Urothelium cell line (cell line): ENCODE measurements around the gene KRT39.

Source experiments
- DNase-seq: peaks from one replicate; pipeline ENCODE4 v3.0.0; 2011; ENCODE audit warnings: low spot score, mixed read lengths
- FAIRE-seq: peaks from 2 replicates; lab custom pipeline; 2011; peaks lifted over from hg19 to GRCh38; lab: Jason Lieb, UNC

KRT39 gene

DNA sequence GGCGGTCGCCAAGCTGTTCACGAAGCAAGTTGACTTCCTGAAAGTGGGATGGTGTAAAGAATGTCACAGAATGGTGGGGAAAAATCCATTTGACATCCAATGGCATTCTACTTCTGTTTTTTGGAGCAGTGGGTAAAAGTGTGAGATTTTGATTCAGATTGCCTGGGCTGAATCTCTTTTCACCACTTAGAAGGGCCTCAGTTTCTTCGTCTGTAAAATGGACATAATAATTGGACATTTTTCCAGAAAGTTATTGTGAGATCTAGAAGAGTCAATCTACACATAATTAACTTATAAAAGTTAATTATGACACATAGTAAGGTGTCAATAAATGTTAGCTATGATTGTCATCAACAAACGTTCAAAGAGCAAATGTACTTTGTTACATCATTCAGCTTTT is 14.4 kb upstream of the KRT39 start:
- DNase-seq (no peak), FAIRE-seq (no peak)

DNA sequence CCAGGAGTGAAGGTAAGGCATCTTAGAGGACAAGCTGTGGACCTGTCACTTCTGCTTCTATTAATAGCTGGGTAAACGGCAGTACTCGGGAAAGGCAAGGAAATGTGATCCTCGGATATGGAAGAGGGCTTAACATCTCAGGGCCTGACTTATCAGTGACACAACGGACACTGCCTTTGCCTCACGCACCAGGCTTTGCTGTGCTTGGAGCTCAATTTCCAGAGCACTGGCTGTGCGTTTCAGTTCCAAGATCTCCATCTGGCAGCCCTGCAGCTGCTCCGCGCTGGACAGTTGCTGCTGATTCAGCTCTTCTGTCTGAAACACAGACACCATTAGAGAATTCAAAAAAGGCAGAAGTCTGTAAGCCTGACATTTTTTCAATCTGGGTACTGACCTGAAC is 13.8 kb upstream of the KRT39 start:
- no peak for FAIRE-seq
- DNase-seq, result no peak

DNA sequence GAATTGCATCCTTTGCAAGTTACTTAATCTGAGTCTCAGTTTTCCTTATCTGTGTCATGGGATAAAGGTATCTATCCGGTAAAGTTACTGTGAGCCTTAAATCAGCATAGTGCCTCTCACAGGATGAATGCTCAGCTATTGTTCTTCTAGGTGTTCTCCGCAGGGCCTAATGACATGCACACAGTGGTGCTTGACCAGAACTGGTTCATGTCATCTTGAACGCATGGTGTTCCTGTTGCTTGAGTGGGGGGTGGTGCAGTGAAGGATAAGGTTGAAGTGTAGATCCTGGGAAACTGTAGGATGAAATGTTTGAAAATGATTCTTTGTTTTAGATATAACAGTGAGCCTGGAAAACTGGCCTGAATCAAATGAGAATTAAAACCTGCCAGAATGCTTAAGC is 13.4 kb upstream of the KRT39 start:
- FAIRE-seq (no peak), DNase-seq (no peak)

DNA sequence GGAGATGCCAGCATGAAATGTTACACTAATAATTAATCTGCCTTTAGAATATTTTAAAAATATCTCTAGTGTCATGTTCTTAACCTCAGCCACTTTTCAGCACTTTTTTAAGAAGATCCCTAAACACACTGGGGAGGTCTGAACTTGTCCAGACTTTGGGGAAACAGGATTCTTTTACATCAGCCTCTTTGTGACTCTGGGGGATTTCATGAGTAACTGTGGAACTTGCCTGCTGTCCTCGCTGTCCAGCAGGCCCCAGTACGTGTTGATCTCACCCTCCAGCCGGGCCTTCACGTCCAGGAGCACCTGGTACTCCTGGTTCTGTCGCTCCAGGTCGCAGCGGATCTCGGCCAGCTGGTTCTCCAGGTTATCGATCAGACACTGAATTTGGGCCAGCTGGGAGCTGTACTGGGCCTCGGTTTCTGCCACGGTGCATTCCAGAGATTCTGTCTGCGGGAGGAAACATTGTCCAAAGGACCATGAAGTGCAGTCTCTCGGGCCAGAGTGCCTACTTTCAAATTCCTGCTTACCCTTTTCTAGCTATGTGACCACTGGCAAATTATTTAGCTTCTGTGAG is 11.9 kb upstream of the KRT39 start:
- FAIRE-seq (no peak), DNase-seq (no peak)

DNA sequence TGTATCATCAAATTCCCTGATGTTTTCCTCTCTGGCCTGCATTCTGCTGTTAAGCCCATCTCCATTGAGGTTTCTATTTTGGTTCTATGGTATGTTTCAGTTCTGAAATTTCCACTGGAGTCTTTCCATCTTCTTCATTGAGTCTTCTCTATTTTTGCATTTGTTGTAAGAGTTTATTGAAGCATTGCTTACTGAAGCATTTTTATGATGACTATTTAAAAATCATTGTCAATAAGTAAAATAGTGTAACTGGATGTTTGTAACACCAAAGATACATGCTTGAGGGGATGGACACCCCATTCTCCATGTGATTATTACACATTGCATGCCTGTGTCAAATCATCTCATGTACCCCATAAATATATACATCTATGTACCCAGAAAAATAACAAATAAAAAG is 8.8 kb upstream of the KRT39 start:
- DNase-seq, result no peak
- no peak for FAIRE-seq

DNA sequence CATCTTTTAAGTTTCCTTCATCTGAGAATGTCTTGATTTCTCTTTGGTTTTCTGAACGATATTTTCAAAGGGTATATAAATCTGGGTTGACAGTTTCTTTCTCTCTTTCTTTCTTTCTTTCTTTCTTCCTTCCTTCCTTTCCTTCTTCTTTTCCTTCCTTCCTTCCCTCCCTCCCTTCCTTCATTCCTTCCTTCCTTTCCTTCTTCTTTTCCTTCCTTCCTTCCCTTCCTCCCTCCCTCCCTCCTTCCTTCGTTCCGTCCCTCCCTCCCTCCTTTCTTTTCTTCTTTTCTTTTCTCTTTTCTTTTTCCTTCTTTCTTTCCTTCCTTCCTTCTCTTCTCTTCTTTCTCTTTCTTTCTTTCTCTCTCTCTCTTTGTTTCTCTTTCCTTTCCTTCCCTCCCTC is 7.6 kb upstream of the KRT39 start:
- no peak for FAIRE-seq
- no peak for DNase-seq

DNA sequence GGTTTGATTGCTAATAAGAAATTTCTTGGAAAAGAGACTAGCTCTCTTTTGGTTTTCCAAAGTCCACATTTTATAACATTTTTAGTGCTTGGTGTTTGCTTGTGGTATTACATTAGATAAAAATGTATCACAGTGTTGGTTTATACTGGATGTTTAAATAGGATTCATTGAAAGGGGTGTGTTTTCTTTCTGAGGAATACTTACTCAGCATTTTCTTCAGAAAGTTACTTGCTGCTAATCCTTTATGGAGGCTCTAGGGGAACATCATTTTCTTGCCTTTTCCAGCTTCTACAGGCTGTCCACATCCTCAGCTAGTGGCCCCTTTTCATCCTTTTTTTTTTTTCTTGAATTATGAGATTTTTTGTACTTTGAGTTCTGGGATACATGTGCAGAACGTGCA is 834 bp upstream of the KRT39 start:
- FAIRE-seq (no peak), DNase-seq (no peak)

DNA sequence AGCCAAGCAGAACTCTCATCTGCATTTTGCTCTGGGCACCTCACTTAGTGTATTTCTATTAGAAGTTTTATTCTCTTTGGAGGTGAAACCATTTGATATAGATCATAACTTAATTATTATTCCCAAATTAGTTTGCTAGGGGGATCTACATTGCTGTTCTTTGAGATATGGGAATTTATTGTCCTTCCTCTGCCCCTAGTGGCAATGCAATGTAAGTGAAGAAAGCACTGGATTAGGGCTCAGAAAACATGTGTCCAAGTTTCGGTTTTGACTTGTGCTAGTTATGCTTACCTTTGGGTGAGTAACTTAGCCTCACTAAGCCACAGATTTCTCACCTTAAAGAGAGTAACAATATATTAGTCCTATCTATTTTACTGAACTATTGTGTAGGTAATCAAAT is 2.9 kb downstream of the KRT39 start:
- FAIRE-seq (no peak), DNase-seq (no peak)

DNA sequence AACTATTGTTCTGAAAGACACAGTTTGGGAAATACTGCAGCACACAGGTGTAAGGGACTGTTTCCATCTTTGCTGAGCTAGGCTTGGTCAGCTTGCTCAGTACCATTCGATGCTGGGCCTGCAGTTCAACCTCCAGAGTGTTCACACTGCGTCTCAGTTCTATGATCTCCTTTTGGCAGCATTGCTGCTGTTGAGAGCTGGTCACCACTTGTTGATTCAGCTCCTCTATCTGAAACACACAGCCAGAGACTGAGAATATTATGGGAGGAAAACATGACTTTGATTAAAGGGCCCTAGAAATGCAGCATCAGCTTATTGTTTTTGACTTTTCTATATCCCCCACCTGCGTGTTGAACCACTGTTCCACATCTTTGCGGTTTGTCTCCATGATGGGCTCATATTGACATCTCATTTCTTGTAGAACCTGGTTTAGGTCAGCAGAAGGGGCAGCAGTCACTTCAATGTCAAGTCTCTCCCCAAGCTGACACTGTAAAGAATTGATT is 4.6 kb downstream of the KRT39 start:
- FAIRE-seq, result no peak
- no peak for DNase-seq

DNA sequence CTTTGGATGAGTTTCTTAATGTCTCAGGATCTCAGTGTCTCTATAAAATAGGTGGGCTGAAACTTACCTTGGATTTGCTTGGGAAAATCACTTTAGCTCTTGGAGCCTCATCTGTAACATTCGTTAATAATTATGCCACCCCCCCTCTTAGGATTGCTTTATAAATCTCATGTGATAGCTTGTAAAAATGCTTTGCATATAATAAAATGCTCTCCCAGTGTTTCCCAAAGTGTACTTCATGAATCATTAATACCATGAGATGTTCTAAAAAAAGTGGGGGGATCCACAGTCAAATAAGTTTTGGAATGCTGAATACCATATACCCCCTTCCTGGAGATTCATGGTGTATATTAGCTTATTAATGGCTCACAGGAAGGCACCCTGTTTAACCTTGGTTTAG is 5.2 kb downstream of the KRT39 start:
- DNase-seq (no peak), FAIRE-seq (no peak)

DNA sequence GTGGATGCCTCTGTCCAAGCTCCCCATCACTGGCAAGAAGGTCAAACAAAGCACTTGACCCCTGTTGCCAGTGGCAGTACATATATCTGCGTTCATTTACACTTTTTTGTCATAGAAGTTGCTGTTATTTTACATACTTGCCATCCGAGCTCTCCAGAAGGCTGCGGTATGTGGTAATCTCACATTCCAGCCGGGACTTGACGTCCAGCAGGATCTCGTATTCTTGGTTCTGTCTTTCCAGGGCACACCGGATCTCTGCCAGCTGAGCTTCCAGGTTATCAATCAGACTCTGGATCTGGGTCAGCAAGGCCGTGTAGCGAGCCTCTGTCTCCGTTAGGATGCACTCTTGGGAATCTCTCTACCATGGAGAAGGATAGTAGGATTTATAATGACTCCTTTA is 6.6 kb downstream of the KRT39 start:
- DNase-seq (no peak), FAIRE-seq (no peak)

DNA sequence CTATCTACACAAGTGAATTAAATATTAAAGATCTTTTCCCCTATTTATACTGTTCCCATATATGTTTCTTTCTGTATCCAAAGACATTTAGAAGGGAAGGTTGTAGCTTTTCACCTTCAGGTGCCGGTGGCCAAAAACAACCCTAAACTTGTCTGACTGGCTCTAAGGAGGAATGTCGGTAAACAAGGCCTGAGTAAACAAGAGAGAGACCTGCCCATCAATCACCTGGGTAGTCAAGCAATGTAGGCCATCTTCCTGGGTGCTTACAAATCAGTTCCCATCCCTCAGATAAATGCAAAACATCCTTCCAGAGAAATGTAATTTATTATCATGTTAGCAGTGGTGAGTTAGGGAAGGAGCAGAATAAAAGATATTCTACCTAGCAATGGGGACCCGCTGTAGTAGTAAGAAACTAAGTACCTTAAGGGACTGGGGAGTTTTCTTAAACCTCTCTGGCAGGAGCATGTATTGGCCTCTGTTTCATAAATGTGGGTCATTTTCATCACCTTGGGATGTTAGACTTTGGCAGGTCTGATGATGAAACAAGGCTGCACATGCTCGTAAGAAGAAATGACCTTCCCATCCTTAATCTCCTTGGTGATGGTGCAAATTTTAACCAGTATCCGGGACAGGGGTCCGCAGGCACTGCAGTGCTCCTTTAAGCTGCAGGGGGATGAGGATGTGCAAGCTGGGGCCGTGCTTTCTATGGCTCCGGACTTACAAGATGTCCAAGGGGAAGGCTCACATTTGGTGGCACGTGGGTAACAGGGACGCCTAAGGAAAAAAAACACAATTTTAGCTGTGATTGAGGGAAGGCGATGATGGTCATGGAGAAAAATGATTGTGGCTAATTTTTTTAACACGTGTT is 8.4 kb downstream of the KRT39 start:
- no peak for FAIRE-seq
- DNase-seq, result no peak

DNA sequence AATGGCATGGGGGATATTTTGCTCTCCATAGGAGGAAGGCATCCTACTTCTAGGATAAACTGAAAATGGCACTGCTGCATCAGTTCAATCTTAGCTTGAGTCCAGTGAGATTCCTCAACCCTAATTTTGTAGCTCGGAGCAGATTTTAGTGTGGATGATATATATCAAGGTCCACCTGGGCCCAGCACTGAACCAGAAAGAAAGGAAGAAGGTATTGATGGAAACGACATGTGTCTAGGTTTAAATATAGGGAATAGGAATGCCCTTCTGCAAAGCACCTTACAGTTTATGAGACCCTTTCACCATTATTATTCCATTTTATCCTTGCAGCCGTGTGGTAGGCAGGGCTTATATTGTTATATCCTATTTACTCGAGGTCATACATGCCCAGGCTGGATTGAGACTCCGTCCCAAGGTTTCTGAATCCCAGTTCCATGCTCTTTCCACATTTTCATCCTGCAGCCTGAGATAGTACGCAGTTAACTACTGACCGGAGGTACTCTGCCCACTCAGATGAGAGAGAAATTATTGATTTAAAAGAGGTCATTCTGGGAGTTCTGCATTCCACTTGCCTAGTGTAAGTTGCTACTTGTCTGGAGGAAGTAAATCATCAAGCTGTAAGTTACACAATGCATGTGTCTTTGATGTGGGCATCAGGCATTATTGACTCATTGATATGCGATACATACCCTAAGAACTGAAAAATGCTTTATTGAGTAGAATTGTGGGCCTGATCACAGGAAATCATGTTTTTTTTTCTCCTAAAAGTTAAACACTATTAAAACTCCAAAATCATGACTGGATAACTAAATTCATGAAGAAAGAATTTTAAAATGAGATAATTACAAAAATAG is 10.1 kb downstream of the KRT39 start:
- FAIRE-seq (peak; percentile 35), DNase-seq (peak; percentile 71)

DNA sequence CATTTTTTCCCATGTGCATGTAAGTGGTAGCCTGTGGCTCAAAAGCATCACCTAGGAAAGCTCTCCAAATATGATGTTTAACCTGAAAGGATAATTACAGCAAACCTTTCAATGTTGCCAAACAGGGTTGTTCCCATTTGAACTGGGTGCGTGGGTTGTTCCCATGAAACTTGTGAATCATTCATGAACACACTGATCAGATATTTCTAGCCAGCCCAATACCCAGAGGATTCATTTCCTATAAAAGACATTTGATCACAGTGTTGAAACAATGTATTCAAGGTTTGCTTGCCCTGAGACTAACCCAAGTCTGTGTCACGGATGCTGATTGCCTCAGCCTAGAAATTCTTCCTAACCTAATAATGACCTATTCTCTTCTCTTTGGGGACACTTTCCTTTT is 12.9 kb downstream of the KRT39 start:
- FAIRE-seq, result peak; percentile 23
- DNase-seq, result peak; percentile 42

DNA sequence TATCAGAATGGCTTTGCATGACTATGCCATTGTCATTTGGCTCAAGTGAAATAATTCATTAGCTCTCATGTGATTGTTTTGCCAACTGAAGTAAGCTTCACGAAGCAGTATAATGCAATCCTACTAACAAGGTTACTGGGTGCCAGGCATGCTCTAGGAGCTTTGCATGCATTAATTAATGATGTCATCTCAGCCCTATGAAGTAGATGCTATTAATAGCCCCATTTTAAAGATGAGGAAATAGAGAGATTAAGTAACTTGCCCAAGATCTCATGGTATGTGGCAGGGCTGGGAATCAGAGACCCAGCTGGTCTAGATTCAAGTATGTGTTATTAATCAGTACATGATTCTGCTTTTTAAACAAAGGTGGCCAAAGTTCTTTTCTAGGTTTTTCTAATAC is 14.1 kb downstream of the KRT39 start:
- DNase-seq (no peak), FAIRE-seq (peak; percentile 32)

DNA sequence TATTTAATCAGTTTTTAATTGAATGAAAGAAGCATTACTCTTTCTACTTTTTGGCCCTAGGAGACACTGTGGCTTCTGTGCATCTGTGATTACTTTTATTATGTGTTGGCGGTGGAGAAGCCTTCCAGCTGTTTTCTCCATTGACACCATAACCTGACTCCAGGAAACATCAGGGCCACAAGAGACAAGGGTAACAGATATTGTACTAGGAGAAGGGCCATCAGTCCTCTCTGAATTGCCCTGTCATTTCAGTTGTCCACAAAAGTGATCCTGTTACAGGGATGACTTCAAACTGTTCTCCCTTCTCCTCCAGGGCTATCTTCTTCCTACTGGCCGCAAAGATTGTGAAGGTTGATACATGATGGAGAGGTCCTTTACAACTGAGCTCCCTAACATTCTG is 14.6 kb downstream of the KRT39 start:
- no peak for FAIRE-seq
- no peak for DNase-seq

DNA sequence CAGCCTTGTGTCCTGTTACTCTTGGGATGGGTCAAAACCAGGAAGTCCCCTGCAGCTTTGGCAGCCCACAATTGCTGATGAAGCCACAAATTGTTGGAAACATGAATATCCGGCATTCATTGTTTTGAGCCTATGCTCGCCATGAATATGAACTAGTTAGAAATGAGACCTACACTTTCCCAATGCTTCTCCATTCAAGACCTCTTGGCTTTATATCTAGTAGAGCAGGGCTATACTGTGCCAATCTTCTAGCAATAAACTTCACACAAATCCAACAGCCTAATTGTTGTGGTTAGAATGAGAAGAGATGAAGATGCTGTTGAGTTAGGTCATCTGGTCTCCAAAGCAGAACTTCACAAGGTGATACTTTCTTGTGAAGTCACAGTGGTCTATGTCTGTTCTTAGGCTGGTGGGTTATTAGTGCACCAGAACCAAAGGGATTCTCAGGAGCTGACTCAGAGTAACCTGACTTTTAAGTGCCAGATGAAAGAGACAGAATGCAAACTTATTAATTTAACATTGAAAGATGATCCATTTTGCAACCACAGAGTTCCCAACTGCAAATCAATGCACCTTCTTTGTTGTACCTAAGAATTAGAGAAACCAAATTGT is 15.6 kb downstream of the KRT39 start:
- FAIRE-seq, result peak; percentile 83
- DNase-seq, result no peak

DNA sequence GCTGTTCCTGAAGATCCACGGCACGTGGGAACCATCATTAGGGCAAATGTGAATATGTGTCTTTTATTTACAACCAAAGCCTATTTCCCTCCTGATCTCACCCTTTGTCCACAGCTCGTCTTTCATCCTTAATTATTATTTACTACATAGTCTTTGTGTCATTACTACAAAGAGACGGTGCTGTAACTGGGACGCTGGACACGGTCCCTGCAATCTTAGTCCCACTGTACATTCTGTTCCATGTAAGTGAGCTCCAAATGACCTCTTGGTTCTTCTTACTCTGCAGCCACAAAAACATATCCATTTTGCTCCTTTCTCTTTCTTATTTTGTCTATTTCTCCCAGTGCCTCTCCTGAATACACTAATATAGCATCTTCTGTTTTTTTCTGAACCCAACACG is 16.6 kb downstream of the KRT39 start:
- DNase-seq (no peak), FAIRE-seq (no peak)

DNA sequence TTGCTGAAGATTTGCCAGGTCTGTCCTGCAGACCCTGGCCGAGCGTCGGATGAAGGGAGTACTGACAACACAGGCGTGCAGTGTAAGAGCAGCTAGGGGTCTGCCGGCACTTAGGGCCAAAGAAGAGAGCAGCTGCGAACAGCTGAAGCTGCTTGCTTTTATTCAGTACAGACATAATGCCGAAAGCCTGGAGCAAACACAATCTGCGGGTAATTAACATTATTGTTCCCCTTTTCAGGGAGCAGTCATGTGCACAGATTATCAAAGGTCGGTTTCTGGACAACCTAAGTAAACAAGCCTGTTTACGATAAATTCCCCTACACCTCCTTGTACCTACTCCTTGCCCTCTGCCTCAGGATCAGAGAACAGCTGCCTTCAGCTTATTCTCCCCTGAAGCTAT is 17.3 kb downstream of the KRT39 start:
- FAIRE-seq (no peak), DNase-seq (no peak)

DNA sequence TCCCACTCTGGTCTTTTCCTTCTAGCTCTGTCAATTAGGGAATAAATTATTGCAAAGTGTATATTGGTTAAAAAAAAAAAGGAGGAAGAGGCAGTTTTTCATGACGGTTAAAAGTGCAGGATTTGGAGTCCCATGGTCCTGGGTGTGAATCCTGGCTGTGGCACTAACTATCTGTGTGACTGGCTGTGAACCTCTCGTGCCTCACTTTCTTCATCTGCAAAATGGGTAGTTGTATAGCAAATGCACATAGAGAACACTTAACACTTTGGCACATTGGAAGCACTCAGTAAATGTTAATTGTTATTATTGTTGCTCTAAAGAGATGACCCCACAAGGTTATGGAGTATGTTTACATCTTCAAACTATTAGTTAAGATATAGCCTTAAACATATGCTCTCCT is 18.8 kb downstream of the KRT39 start:
- DNase-seq, result no peak
- FAIRE-seq, result no peak

DNA sequence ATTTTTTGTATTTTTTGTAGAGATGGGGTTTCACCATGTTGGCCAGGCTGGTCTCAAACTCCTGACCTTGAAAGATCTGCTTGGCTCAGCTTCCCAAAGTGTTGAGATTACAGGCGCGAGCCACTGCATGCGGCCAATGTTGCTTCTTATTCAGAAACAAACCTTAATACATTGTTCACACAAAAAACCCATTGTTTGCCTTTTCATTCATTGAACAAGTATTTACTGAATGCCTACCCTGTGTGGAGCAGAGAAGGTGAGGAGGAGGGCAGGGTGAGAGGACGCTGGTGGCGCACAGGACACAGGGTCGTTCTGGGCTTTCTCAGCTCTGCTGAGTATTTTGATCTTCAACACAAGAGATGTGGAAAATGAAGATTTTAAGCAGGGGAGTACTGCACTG is 21.3 kb downstream of the KRT39 start:
- FAIRE-seq (no peak), DNase-seq (no peak)
